ENCODE measurements around the gene ASB10. TPM values are rescaled to one million over a fixed set of nuclear protein-coding genes. Genes with fewer than 3 reads are reported as not detected.

ASB10 gene
- total and polyA plus RNA-seq, 2 donors (not counting 1 experiment from before 2014, with no cell fraction given), result not detected

DNA sequence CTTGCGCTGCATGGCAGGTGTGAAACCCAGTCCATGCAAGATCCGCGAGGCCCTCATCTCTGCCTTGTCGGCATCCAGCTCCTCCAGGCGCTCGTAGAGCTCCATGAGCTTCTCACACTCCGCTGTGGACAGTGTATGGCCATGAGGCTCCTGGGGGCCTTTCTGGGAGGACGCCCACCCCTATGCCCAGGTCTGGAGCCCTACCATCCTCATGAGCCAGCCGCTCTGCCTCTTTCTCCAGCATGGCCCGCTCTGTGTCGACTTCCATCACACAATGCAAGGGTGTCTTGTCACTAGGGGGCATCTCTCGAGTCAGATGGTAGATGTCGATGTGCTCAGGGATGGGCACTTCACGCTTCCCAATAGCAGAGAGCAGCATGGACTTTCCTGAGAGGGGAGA is 36.7 kb upstream of the ASB10 start:
- Histone ChIP-seq H3K4me2 (ENCODE audit: extremely low read depth, insufficient read depth, low read length) (no peak overlapping the region), H3K27ac (ENCODE audit: insufficient read depth, low read length) (no peak overlapping the region), H3K4me3 (replicated peaks in 1 of 4; ENCODE audit: control extremely low read depth in 1 of 4, insufficient read depth in 1 of 4, low read depth in 3 of 4, low read length in 4 of 4) (no peak overlapping the region), H2AFZ (ENCODE audit: low read length) (no peak overlapping the region), H3K4me1 (ENCODE audit: control insufficient read depth, extremely low read depth, insufficient read depth, low read length) (peaks cover 5% of the 10 kb centered on the region), H4K20me1 (ENCODE audit: control insufficient read depth, extremely low read depth, insufficient read depth, low read length) (no peaks in the 10 kb centered on the region), H3K36me3 (ENCODE audit: control insufficient read depth, insufficient read depth, low read length) (peaks cover 11% of the 10 kb centered on the region), H3K9ac (ENCODE audit: insufficient read depth, low read length) (no peak overlapping the region), H3K9me3 (ENCODE audit: control insufficient read depth, insufficient read depth, low read depth, low read length) (no peaks in the 10 kb centered on the region), H3K27me3 (ENCODE audit: control insufficient read depth, insufficient read depth, low read length) (no peaks in the 10 kb centered on the region), H3K79me2 (ENCODE audit: control insufficient read depth, insufficient read depth, low read length) (peaks cover 18% of the 10 kb centered on the region)
- no peak for TF ChIP-seq EZH2 (IDR thresholded peaks at IDR 0.05; ENCODE audit: low read length, missing control alignments)
- TF ChIP-seq, protein P1, sequence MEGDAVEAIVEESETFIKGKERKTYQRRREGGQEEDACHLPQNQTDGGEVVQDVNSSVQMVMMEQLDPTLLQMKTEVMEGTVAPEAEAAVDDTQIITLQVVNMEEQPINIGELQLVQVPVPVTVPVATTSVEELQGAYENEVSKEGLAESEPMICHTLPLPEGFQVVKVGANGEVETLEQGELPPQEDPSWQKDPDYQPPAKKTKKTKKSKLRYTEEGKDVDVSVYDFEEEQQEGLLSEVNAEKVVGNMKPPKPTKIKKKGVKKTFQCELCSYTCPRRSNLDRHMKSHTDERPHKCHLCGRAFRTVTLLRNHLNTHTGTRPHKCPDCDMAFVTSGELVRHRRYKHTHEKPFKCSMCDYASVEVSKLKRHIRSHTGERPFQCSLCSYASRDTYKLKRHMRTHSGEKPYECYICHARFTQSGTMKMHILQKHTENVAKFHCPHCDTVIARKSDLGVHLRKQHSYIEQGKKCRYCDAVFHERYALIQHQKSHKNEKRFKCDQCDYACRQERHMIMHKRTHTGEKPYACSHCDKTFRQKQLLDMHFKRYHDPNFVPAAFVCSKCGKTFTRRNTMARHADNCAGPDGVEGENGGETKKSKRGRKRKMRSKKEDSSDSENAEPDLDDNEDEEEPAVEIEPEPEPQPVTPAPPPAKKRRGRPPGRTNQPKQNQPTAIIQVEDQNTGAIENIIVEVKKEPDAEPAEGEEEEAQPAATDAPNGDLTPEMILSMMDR (conservative IDR thresholded peaks at IDR 0.05 in 1 of 2, IDR thresholded peaks at IDR 0.05 in 1 of 2; ENCODE audit: low read depth in 1 of 2, low read length in 2 of 2), result no peak
- DNase-seq (ENCODE audit: low read depth in 2 of 2), result no peak

- Histone ChIP-seq H3K79me2 (ENCODE audit: control insufficient read depth, insufficient read depth, low read length) (no peaks in the 10 kb centered on the region), H3K27ac (ENCODE audit: insufficient read depth, low read length) (no peak overlapping the region), H3K4me3 (replicated peaks in 1 of 4; ENCODE audit: control extremely low read depth in 1 of 4, insufficient read depth in 1 of 4, low read depth in 3 of 4, low read length in 4 of 4) (no peak overlapping the region), H2AFZ (ENCODE audit: low read length) (no peak overlapping the region), H3K4me2 (ENCODE audit: extremely low read depth, insufficient read depth, low read length) (no peak overlapping the region), H3K27me3 (ENCODE audit: control insufficient read depth, insufficient read depth, low read length) (no peaks in the 10 kb centered on the region), H4K20me1 (ENCODE audit: control insufficient read depth, extremely low read depth, insufficient read depth, low read length) (no peaks in the 10 kb centered on the region), H3K9ac (ENCODE audit: insufficient read depth, low read length) (no peak overlapping the region), H3K9me3 (ENCODE audit: control insufficient read depth, insufficient read depth, low read depth, low read length) (no peaks in the 10 kb centered on the region), H3K36me3 (ENCODE audit: control insufficient read depth, insufficient read depth, low read length) (peaks cover 22% of the 10 kb centered on the region), H3K4me1 (ENCODE audit: control insufficient read depth, extremely low read depth, insufficient read depth, low read length) (no peaks in the 10 kb centered on the region)
- no peak for TF ChIP-seq EZH2 (IDR thresholded peaks at IDR 0.05; ENCODE audit: low read length, missing control alignments)
- TF ChIP-seq, protein P1 (conservative IDR thresholded peaks at IDR 0.05 in 1 of 2, IDR thresholded peaks at IDR 0.05 in 1 of 2; ENCODE audit: low read depth in 1 of 2, low read length in 2 of 2), result no peak
- DNase-seq (ENCODE audit: low read depth in 2 of 2), result no peak
Observed at GRCh38 chr7:151218170-151218569, 31.1 kb upstream of the ASB10 start.

DNA sequence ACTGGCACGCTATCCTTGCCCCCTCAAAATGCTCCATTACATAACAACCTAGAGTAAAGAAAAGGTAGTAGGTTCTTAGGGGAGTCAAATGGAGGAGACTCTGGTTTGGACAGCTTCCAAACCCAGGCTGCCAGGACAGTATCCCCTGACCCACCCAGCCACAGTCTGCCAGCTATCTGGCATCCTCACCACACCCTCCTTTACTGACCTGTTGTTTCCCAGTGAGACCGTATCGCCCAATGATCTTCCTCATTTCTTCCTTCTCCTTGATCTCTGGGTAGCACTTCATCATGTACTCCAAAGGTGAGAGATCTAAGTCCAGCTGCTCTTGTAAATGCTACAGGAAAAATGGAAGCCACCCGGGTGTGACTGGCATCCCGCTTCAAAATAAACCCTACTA is 28.3 kb upstream of the ASB10 start:
- TF ChIP-seq, protein P1 (conservative IDR thresholded peaks at IDR 0.05 in 1 of 2, IDR thresholded peaks at IDR 0.05 in 1 of 2; ENCODE audit: low read depth in 1 of 2, low read length in 2 of 2), result no peak
- TF ChIP-seq EZH2 (IDR thresholded peaks at IDR 0.05; ENCODE audit: low read length, missing control alignments), result no peak
- peaks cover 19% of the 10 kb centered on the region for H3K36me3 ChIP-seq (ENCODE audit: control insufficient read depth, insufficient read depth, low read length)

More for the DNA sequence above, 28.3 kb upstream of the ASB10 start:
- Histone ChIP-seq H3K4me2 (ENCODE audit: extremely low read depth, insufficient read depth, low read length) (no peak overlapping the region), H2AFZ (ENCODE audit: low read length) (no peak overlapping the region), H3K9me3 (ENCODE audit: control insufficient read depth, insufficient read depth, low read depth, low read length) (no peaks in the 10 kb centered on the region), H3K9ac (ENCODE audit: insufficient read depth, low read length) (no peak overlapping the region), H3K27ac (ENCODE audit: insufficient read depth, low read length) (no peak overlapping the region), H3K27me3 (ENCODE audit: control insufficient read depth, insufficient read depth, low read length) (no peaks in the 10 kb centered on the region), H3K79me2 (ENCODE audit: control insufficient read depth, insufficient read depth, low read length) (no peaks in the 10 kb centered on the region), H3K4me3 (replicated peaks in 1 of 4; ENCODE audit: control extremely low read depth in 1 of 4, insufficient read depth in 1 of 4, low read depth in 3 of 4, low read length in 4 of 4) (no peak overlapping the region), H4K20me1 (ENCODE audit: control insufficient read depth, extremely low read depth, insufficient read depth, low read length) (no peaks in the 10 kb centered on the region), H3K4me1 (ENCODE audit: control insufficient read depth, extremely low read depth, insufficient read depth, low read length) (no peaks in the 10 kb centered on the region)
- no peak for DNase-seq (ENCODE audit: low read depth in 2 of 2)

All from fibroblast of lung (primary cell).